Transverse colon (tissue), 4 donors: ENCODE results near the gene TRAF5.

Experiments
- CTCF ChIP-seq, 5 experiments: fragments of 200-600 bp in 3 of 5; fragments of 450-650 bp in 2 of 5; sonication (generic) in 3 of 5; IDR thresholded peaks; 1 replicate in 2 of 5; 2 replicates in 3 of 5; pipeline ENCODE4 v1.5.1; 2016 to 2017; ENCODE audit warnings: antibody characterized with exemption in 5 of 5, inconsistent platforms in 3 of 5, mild to moderate bottlenecking in 2 of 5, moderate library complexity in 1 of 5
- EP300 ChIP-seq: sonication (generic); formaldehyde crosslinking; IDR thresholded peaks from one replicate; pipeline ENCODE4 v1.6.1; 2017; ENCODE audit warnings: antibody characterized with exemption, low read depth
- POLR2A ChIP-seq: fragments of 450-650 bp; IDR thresholded peaks from one replicate; pipeline ENCODE4 v1.6.1; 2016; ENCODE audit warnings: antibody characterized with exemption, mild to moderate bottlenecking, moderate library complexity
- POLR2AphosphoS5 ChIP-seq, 3 donors: sonication (generic); formaldehyde crosslinking; IDR thresholded peaks; one replicate each; pipeline ENCODE4 v1.6.1; 2016; ENCODE audit warnings: antibody characterized with exemption in 3 of 3

- TF ChIP-seq CTCF (IDR thresholded peaks at IDR 0.05) (no peak), POLR2AphosphoS5 (IDR thresholded peaks at IDR 0.05) (no peak), POLR2A (no peak), EP300 (no peak)
Measured at GRCh38 chr1:211326140-211326527, 499 bp upstream of the TRAF5 start.
